Measurements from ENCODE around the gene MPST.
"Not testable (repeated sequence)": the region's sequence is repeated elsewhere in the genome, so short reads cannot be mapped to it uniquely, and the experiment has no call there.

DNA sequence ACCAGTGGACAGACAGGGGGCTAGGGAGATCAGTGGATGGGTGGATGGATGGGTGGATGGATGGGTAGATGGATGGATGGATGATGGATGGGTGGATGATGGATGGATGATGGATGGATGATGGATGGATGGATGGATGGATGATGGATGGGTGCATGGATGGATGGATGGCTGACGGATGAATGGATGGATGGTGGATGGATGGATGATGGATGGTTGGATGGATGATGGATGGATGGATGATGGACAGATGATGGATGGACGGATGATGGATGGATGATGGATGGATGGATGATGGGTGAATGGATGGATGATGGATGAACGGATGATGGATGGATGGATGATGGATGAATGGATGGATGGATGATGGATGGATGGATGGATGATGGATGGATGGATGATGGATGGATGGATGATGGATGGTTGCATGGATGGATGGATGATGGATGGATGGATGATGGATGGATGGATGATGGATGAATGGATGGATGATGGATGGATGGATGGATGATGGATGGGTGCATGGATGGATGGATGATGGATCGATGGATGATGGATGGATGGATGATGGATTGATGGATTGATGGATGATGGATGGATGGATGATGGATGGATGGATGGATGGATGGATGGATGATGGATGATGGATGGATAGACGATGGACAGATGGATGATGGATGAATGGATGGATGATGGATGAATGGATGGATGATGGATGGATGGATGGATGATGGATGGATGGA lies 52.5 kb downstream of the MPST start:
- TF ChIP-seq, protein P1, sequence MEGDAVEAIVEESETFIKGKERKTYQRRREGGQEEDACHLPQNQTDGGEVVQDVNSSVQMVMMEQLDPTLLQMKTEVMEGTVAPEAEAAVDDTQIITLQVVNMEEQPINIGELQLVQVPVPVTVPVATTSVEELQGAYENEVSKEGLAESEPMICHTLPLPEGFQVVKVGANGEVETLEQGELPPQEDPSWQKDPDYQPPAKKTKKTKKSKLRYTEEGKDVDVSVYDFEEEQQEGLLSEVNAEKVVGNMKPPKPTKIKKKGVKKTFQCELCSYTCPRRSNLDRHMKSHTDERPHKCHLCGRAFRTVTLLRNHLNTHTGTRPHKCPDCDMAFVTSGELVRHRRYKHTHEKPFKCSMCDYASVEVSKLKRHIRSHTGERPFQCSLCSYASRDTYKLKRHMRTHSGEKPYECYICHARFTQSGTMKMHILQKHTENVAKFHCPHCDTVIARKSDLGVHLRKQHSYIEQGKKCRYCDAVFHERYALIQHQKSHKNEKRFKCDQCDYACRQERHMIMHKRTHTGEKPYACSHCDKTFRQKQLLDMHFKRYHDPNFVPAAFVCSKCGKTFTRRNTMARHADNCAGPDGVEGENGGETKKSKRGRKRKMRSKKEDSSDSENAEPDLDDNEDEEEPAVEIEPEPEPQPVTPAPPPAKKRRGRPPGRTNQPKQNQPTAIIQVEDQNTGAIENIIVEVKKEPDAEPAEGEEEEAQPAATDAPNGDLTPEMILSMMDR (conservative IDR thresholded peaks at IDR 0.05; ENCODE audit: low read length) = not testable (repeated sequence)
- not testable (repeated sequence) for TF ChIP-seq EZH2phosphoT487 (IDR thresholded peaks at IDR 0.05; ENCODE audit: borderline replicate concordance, low read depth, low read length)
